GM12891 (cell line): Measurements from ENCODE around the gene SLCO4A1.

Experiments
- PAX5 ChIP-seq: IDR thresholded peaks from 2 replicates; pipeline ENCODE4 v1.6.1; 2011; ENCODE audit warnings: low read length, moderate library complexity, mild to moderate bottlenecking; ENCODE audit not compliant: insufficient read depth, severe bottlenecking
- POLR2A ChIP-seq: IDR thresholded peaks from 2 replicates; pipeline ENCODE4 v1.6.1; 2011; ENCODE audit warnings: low read depth, low read length, control low read depth
- POLR2AphosphoS5 ChIP-seq: IDR thresholded peaks from 2 replicates; pipeline ENCODE4 v1.6.1; 2011; ENCODE audit warnings: low read depth, low read length, control low read depth
- POU2F2 ChIP-seq: IDR thresholded peaks from 2 replicates; pipeline ENCODE4 v1.6.1; 2011; ENCODE audit warnings: low read depth, mild to moderate bottlenecking, control low read depth, low read length, moderate library complexity
- SPI1 ChIP-seq: IDR thresholded peaks from 2 replicates; pipeline ENCODE4 v1.6.1; 2011; ENCODE audit warnings: low read depth, low read length, control low read depth
- TAF1 ChIP-seq: IDR thresholded peaks from 2 replicates; pipeline ENCODE4 v1.6.1; 2011; ENCODE audit warnings: low read depth, low read length, control low read depth

DNA sequence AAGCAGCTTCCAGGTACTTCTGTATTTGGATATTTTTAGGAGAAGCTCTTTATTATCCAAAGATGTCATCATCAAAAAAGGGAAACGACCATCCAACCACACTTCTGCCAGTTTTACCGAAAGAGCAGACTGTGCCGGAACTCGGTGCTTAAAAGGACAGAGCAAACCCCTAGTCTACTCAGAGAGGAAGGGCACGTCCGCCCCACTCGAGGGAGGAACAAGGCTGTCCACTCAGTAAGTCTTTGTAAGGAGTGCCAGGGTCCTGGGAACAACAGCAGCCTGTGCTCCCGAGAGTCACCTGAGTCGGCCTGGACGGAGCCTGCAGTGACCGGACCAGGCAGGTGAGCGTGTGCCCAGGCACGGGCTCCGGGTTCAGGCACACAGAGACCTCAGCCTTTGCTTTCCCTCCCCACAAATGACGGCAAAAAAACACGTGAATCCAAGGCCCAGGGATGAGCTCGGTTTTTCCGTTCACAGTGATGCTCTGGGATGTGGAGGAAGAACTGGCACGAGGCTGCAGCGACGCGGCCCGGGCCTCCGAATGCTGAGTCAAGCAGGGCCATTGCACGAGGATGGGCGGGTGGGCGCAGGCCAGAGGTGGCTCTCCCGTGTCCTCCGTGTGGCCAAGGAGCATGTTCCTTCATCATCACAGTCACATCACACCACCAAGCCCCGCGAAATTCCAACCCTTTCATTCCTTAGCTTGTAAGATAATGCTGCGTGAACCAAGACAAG, 17.4 kb upstream of the SLCO4A1 start:
- TF ChIP-seq POLR2A (no peak), POLR2AphosphoS5 (no peak), TAF1 (no peak), PAX5 (no peak), POU2F2 (no peak), SPI1 (no peak)
